Measurements from ENCODE around the gene PNMT.
A peak's percentile ranks its signal among the peaks of the same experiment; 100 is the strongest.
"Not testable (repeated sequence)": the region's sequence is repeated elsewhere in the genome, so short reads cannot be mapped to it uniquely, and the experiment has no call there.

PNMT gene

GRCh38 chr17:39702901-39703893, 34.9 kb downstream of the PNMT start:
- DNase-seq (ENCODE audit: low read depth, low spot score) = no peak
- H3K27ac ChIP-seq = peak overlapping the region; percentile 12

- no peak for DNase-seq (ENCODE audit: low read depth, low spot score)
- peak overlapping the region; percentile 12 for H3K27ac ChIP-seq
Measured at GRCh38 chr17:39703913-39704312, 35.7 kb downstream of the PNMT start.

- no peak for DNase-seq (ENCODE audit: low read depth, low spot score)
- H3K27ac ChIP-seq = peak overlapping the region; percentile 86
Measured at GRCh38 chr17:39704821-39705551, 36.7 kb downstream of the PNMT start.

GRCh38 chr17:39705786-39706348, 37.6 kb downstream of the PNMT start:
- DNase-seq (ENCODE audit: low read depth, low spot score) = no peak
- H3K27ac ChIP-seq = peak overlapping the region; percentile 86

- peak overlapping the region; percentile 86 for H3K27ac ChIP-seq
- no peak for DNase-seq (ENCODE audit: low read depth, low spot score)
Measured at GRCh38 chr17:39706383-39706782, 38.1 kb downstream of the PNMT start.

GRCh38 chr17:39706921-39707337, 38.7 kb downstream of the PNMT start:
- H3K27ac ChIP-seq = peak overlapping the region; percentile 86
- no peak for DNase-seq (ENCODE audit: low read depth, low spot score)

GRCh38 chr17:39709319-39709997, 41.2 kb downstream of the PNMT start:
- no peak overlapping the region for H3K27ac ChIP-seq
- no peak for DNase-seq (ENCODE audit: low read depth, low spot score)

- DNase-seq (ENCODE audit: low read depth, low spot score) = no peak
- H3K27ac ChIP-seq = no peak overlapping the region
Measured at GRCh38 chr17:39709998-39710964, 42.0 kb downstream of the PNMT start.

GRCh38 chr17:39711071-39711470, 42.8 kb downstream of the PNMT start:
- not testable (repeated sequence) for H3K27ac ChIP-seq; DNase-seq (ENCODE audit: low read depth, low spot score)

- no peak overlapping the region for H3K27ac ChIP-seq
- no peak for DNase-seq (ENCODE audit: low read depth, low spot score)
Measured at GRCh38 chr17:39711851-39712250, 43.6 kb downstream of the PNMT start.

GRCh38 chr17:39714234-39714633, 46.0 kb downstream of the PNMT start:
- no peak for DNase-seq (ENCODE audit: low read depth, low spot score)

GRCh38 chr17:39715375-39716072, 47.3 kb downstream of the PNMT start:
- H3K27ac ChIP-seq = peak overlapping the region; percentile 77
- DNase-seq (ENCODE audit: low read depth, low spot score) = no peak

More at GRCh38 chr17:39714234-39714633, 46.0 kb downstream of the PNMT start:
- H3K27ac ChIP-seq = no peak overlapping the region

- peak overlapping the region; percentile 77 for H3K27ac ChIP-seq
- no peak for DNase-seq (ENCODE audit: low read depth, low spot score)
Measured at GRCh38 chr17:39716073-39716818, 48.0 kb downstream of the PNMT start.

- H3K27ac ChIP-seq = peak overlapping the region; percentile 77
- no peak for DNase-seq (ENCODE audit: low read depth, low spot score)
Measured at GRCh38 chr17:39716879-39717536, 48.8 kb downstream of the PNMT start.

- no peak overlapping the region for H3K27ac ChIP-seq
Measured at GRCh38 chr17:39717660-39718059, 49.4 kb downstream of the PNMT start.

GRCh38 chr17:39719563-39720355, 51.5 kb downstream of the PNMT start:
- no peak overlapping the region for H3K27ac ChIP-seq
- DNase-seq (ENCODE audit: low read depth, low spot score) = no peak

More at GRCh38 chr17:39717660-39718059, 49.4 kb downstream of the PNMT start:
- DNase-seq (ENCODE audit: low read depth, low spot score) = no peak
